ENCODE data around the gene MZF1. TPM values are rescaled to one million over a fixed set of nuclear protein-coding genes. Genes with fewer than 3 reads are reported as not detected.

The MZF1 gene
- total and polyA plus RNA-seq, 10 of the 15 experiments (the other 5 are each of a cell fraction or from before 2014, with no cell fraction given) = 0.38 to 14.7 (median 7.2) TPM

DNA sequence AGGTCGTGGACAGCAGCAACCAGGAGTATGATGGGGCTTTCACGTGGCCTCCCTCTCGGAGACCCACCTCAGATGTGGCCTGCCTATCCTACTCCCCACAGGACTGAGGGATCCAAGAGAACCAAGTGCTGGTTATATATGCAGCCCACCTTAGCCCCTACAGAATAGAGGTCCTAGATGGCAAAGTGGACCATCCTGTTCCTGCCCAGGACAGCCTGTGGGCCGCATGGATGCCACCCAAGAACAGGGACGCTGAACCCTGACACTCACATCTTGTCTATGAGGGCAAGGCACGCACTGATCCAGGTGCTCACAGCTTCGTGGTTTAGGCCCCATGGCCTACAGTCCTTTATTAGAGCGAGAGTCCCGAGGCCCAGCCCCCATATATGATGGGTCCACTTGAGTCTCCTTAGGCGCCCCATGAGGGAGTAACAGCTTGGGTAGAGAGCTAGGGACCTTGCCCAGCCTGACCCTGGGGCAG lies 59.9 kb downstream of the MZF1 start:
- H3K79me2 ChIP-seq (ENCODE audit: control insufficient read depth, insufficient read depth, low read length) = peaks cover 29% of the 10 kb centered on the region
- H3K27me3 ChIP-seq (replicated peaks in 1 of 2; ENCODE audit: control insufficient read depth in 2 of 2, insufficient read depth in 2 of 2, low read length in 1 of 2) = no peaks in the 10 kb centered on the region
- FAIRE-seq (no peak), DNase-seq (ENCODE audit: low read depth, low spot score) (no peak), ATAC-seq (peak; percentile 1)
- TF ChIP-seq EZH2 (IDR thresholded peaks at IDR 0.05; ENCODE audit: borderline replicate concordance, control insufficient read depth, low read depth, low read length) (no peak), CBFB (IDR thresholded peaks at IDR 0.05; ENCODE audit: low read depth) (no peak), ZNF274 (IDR thresholded peaks at IDR 0.05; ENCODE audit: insufficient read depth, insufficient read length) (no peak), CHD1 (IDR thresholded peaks at IDR 0.05; ENCODE audit: low read depth, low read length) (no peak)
- H3K27ac ChIP-seq (ENCODE audit: control insufficient read depth, insufficient read depth) = no peak overlapping the region; the same call in 1 of the 2 replicates
- H3K9ac ChIP-seq (ENCODE audit: control insufficient read depth, insufficient read depth, low read length) = 0 out of 2 replicates have a peak overlapping the region, but pooled peaks have one; percentile 49
- CTCF ChIA-PET = interaction anchor here (1.0 to 2.0 kb wide), 6 partner anchors 13 to 166 kb away, joined by 3 to 22 read pairs (median 7); partner anchors contain the start of genes CHMP2A and MZF1
- no peaks in the 10 kb centered on the region for H4K20me1 ChIP-seq (ENCODE audit: control insufficient read depth, insufficient read depth)
- in situ Hi-C loops (cut with MboI) (no loop called here), intact Hi-C loops (cut with micrococcal nuclease; ENCODE audit: unreplicated experiment) (no loop called here)
- H3K9me3 ChIP-seq (replicated peaks; ENCODE audit: control insufficient read depth, insufficient read depth, low read length) = no peaks in the 10 kb centered on the region; the same call in 2 of the 3 replicates
- peaks cover 0 to 8% of the 10 kb centered on the region in 2 experiments; a peak in 3 of 4 replicates for H3K36me3 ChIP-seq (ENCODE audit: control insufficient read depth in 2 of 2, insufficient read depth in 2 of 2, low read length in 1 of 2)
- SMC1A ChIA-PET (ENCODE audit: uncharacterized antibody, unreplicated experiment) = interaction anchor here (0.8 to 1.2 kb wide), 5 partner anchors 23 to 1048 kb away, joined by 3 to 4 read pairs (median 3); no protein-coding TSS in a partner anchor
- RAD21 ChIA-PET (ENCODE audit: unreplicated experiment) = interaction anchor here (1.3 to 1.6 kb wide), 2 partner anchors 24 to 66 kb away, joined by 6 to 16 read pairs; no protein-coding TSS in a partner anchor
- H3K4me3 ChIP-seq = 0 out of 2 replicates have a peak overlapping the region, but pooled peaks have one; percentile 44
- 77% methylated on average over 10 of the region's 10 CpGs for WGBS (ENCODE audit: insufficient coverage, insufficient replicate concordance, low lambda C conversion rate, missing lambda C conversion rate)
- POLR2A ChIA-PET = interaction anchor here (0.6 to 1.5 kb wide), 7 partner anchors 24 to 72 kb away, joined by 3 to 14 read pairs (median 4); partner anchors contain the start of gene TRIM28
- peaks cover 22% of the 10 kb centered on the region for H3K4me1 ChIP-seq (ENCODE audit: control insufficient read depth, insufficient read depth, low read length)
- H2AFZ ChIP-seq (ENCODE audit: control insufficient read depth, low read depth, low read length) = no peak overlapping the region
- no peak overlapping the region for H3K4me2 ChIP-seq (ENCODE audit: control insufficient read depth, insufficient read depth)
- no TSS peak for BruUV-seq (replicated peaks)

Small RNA genes lying within 50 kb of the gene (microRNA-seq; reads per million reads assigned to microRNA genes)
- gene MIR6807 = 1.1 reads per million

Small RNA genes lying within 50 kb of the gene (small RNA-seq; reads per million reads assigned to genes)
- gene MIR6807 = 0.70 reads per million, percentile 19 among the genes with 10 or more reads in this experiment
- gene RN7SL525P = not detected

Other genes starting within 250 kb of the MZF1 start
Only the 7 nearest of the 16 such genes appear.
- gene ZNF324, start 106.3 kb downstream of the MZF1 start, total RNA-seq (2014; rRNA removed) = 10.6 and 13.9 TPM in 2 replicates
- gene ZNF324, start 106.3 kb downstream of the MZF1 start, total RNA-seq (2014; rRNA removed; fragmentation: Illumina TruSeq; extraction: Trizol) = 5.0 and 5.9 TPM in 2 replicates
- gene ZNF324, start 106.3 kb downstream of the MZF1 start, total RNA-seq (2021) = 12.1 and 12.9 TPM in 2 replicates
- 2.8 and 5.7 TPM in 2 replicates for gene ZNF324, start 106.3 kb downstream of the MZF1 start, polyA plus RNA-seq (2011; rRNA removed)
- 3.1 and 3.5 TPM in 2 replicates for gene ZNF324, start 106.3 kb downstream of the MZF1 start, polyA plus RNA-seq (2014; fragmentation: Illumina TruSeq; extraction: Trizol)
- 1 to 10 TPM in 1 of 2 experiments, under 1 TPM in 1; 0.71 to 2.1 TPM for gene ZNF324, start 106.3 kb downstream of the MZF1 start, polyA plus RNA-seq (2014; fragmentation: Nextera tagmentation; extraction: Ambion mirVana)
- 8.1 and 9.5 TPM in 2 replicates for gene ZNF324, start 106.3 kb downstream of the MZF1 start, polyA plus RNA-seq (2014; rRNA removed)
- 1 to 10 TPM; 8.5 to 9.0 TPM for gene ZNF324, start 106.3 kb downstream of the MZF1 start, polyA plus RNA-seq (2016; fragmentation: Nextera tagmentation; extraction: Ambion mirVana)
- 6.5 and 6.9 TPM in 2 replicates for gene ZNF446, start 97.0 kb downstream of the MZF1 start, total RNA-seq (2014; rRNA removed)
- 2.3 and 2.5 TPM in 2 replicates for gene ZNF446, start 97.0 kb downstream of the MZF1 start, total RNA-seq (2014; rRNA removed; fragmentation: Illumina TruSeq; extraction: Trizol)
- 5.6 and 6.0 TPM in 2 replicates for gene ZNF446, start 97.0 kb downstream of the MZF1 start, total RNA-seq (2021)
- gene ZNF446, start 97.0 kb downstream of the MZF1 start, polyA plus RNA-seq (2011; rRNA removed) = 1.1 and 3.5 TPM in 2 replicates
- 0.63 and 1.6 TPM in 2 replicates for gene ZNF446, start 97.0 kb downstream of the MZF1 start, polyA plus RNA-seq (2014; fragmentation: Illumina TruSeq; extraction: Trizol)
- under 1 TPM; 0.14 to 0.49 TPM for gene ZNF446, start 97.0 kb downstream of the MZF1 start, polyA plus RNA-seq (2014; fragmentation: Nextera tagmentation; extraction: Ambion mirVana)
- gene ZNF446, start 97.0 kb downstream of the MZF1 start, polyA plus RNA-seq (2014; rRNA removed) = 5.3 and 5.8 TPM in 2 replicates
- gene ZNF446, start 97.0 kb downstream of the MZF1 start, polyA plus RNA-seq (2016; fragmentation: Nextera tagmentation; extraction: Ambion mirVana) = 1 to 10 TPM; 4.7 to 5.7 TPM
- gene SLC27A5, start 61.3 kb downstream of the MZF1 start, total RNA-seq (2014; rRNA removed) = 48.4 and 57.2 TPM in 2 replicates
- 25.7 and 26.8 TPM in 2 replicates for gene SLC27A5, start 61.3 kb downstream of the MZF1 start, total RNA-seq (2014; rRNA removed; fragmentation: Illumina TruSeq; extraction: Trizol)
- 31.2 and 31.5 TPM in 2 replicates for gene SLC27A5, start 61.3 kb downstream of the MZF1 start, total RNA-seq (2021)
- gene SLC27A5, start 61.3 kb downstream of the MZF1 start, polyA plus RNA-seq (2011; rRNA removed) = 13.7 and 32.0 TPM in 2 replicates
- 5.7 and 21.2 TPM in 2 replicates for gene SLC27A5, start 61.3 kb downstream of the MZF1 start, polyA plus RNA-seq (2014; fragmentation: Illumina TruSeq; extraction: Trizol)
- gene SLC27A5, start 61.3 kb downstream of the MZF1 start, polyA plus RNA-seq (2014; fragmentation: Nextera tagmentation; extraction: Ambion mirVana) = 100 to 1,000 TPM; 113 to 127 TPM
- 55.7 and 62.9 TPM in 2 replicates for gene SLC27A5, start 61.3 kb downstream of the MZF1 start, polyA plus RNA-seq (2014; rRNA removed)
- 10 to 100 TPM; 25.8 to 28.6 TPM for gene SLC27A5, start 61.3 kb downstream of the MZF1 start, polyA plus RNA-seq (2016; fragmentation: Nextera tagmentation; extraction: Ambion mirVana)
- gene ZBTB45, start 53.5 kb downstream of the MZF1 start, total RNA-seq (2014; rRNA removed) = 4.5 and 6.1 TPM in 2 replicates
- gene ZBTB45, start 53.5 kb downstream of the MZF1 start, total RNA-seq (2014; rRNA removed; fragmentation: Illumina TruSeq; extraction: Trizol) = 1.2 and 1.7 TPM in 2 replicates
- gene ZBTB45, start 53.5 kb downstream of the MZF1 start, total RNA-seq (2021) = 12.7 and 17.2 TPM in 2 replicates
- gene ZBTB45, start 53.5 kb downstream of the MZF1 start, polyA plus RNA-seq (2011; rRNA removed) = 0.72 and 2.4 TPM in 2 replicates
- 0.13 and 1.2 TPM in 2 replicates for gene ZBTB45, start 53.5 kb downstream of the MZF1 start, polyA plus RNA-seq (2014; fragmentation: Illumina TruSeq; extraction: Trizol)
- gene ZBTB45, start 53.5 kb downstream of the MZF1 start, polyA plus RNA-seq (2014; fragmentation: Nextera tagmentation; extraction: Ambion mirVana) = under 1 TPM; 0.29 to 0.33 TPM
- gene ZBTB45, start 53.5 kb downstream of the MZF1 start, polyA plus RNA-seq (2014; rRNA removed) = 7.7 and 8.0 TPM in 2 replicates
- gene ZBTB45, start 53.5 kb downstream of the MZF1 start, polyA plus RNA-seq (2016; fragmentation: Nextera tagmentation; extraction: Ambion mirVana) = 10 to 100 TPM; 13.9 to 14.3 TPM
- gene TRIM28, start 29.3 kb downstream of the MZF1 start, total RNA-seq (2014; rRNA removed) = 569 and 650 TPM in 2 replicates
- 256 and 311 TPM in 2 replicates for gene TRIM28, start 29.3 kb downstream of the MZF1 start, total RNA-seq (2014; rRNA removed; fragmentation: Illumina TruSeq; extraction: Trizol)
- gene TRIM28, start 29.3 kb downstream of the MZF1 start, total RNA-seq (2021) = 492 and 503 TPM in 2 replicates
- gene TRIM28, start 29.3 kb downstream of the MZF1 start, polyA plus RNA-seq (2011; rRNA removed) = 167 and 420 TPM in 2 replicates
- 147 and 280 TPM in 2 replicates for gene TRIM28, start 29.3 kb downstream of the MZF1 start, polyA plus RNA-seq (2014; fragmentation: Illumina TruSeq; extraction: Trizol)
- gene TRIM28, start 29.3 kb downstream of the MZF1 start, polyA plus RNA-seq (2014; fragmentation: Nextera tagmentation; extraction: Ambion mirVana) = 10 to 100 TPM in 1 of 2 experiments, 1 to 10 TPM in 1; 5.0 to 32.5 TPM
- gene TRIM28, start 29.3 kb downstream of the MZF1 start, polyA plus RNA-seq (2014; rRNA removed) = 363 and 502 TPM in 2 replicates
- gene TRIM28, start 29.3 kb downstream of the MZF1 start, polyA plus RNA-seq (2016; fragmentation: Nextera tagmentation; extraction: Ambion mirVana) = 10 to 100 TPM; 82.9 to 91.1 TPM
- 89.3 and 92.8 TPM in 2 replicates for gene CHMP2A, start 18.2 kb downstream of the MZF1 start, total RNA-seq (2014; rRNA removed)
- gene CHMP2A, start 18.2 kb downstream of the MZF1 start, total RNA-seq (2014; rRNA removed; fragmentation: Illumina TruSeq; extraction: Trizol) = 89.3 and 95.0 TPM in 2 replicates
- 98.5 and 105 TPM in 2 replicates for gene CHMP2A, start 18.2 kb downstream of the MZF1 start, total RNA-seq (2021)
- gene CHMP2A, start 18.2 kb downstream of the MZF1 start, polyA plus RNA-seq (2011; rRNA removed) = 92.3 and 102 TPM in 2 replicates
- 85.9 and 117 TPM in 2 replicates for gene CHMP2A, start 18.2 kb downstream of the MZF1 start, polyA plus RNA-seq (2014; fragmentation: Illumina TruSeq; extraction: Trizol)
- 100 to 1,000 TPM in 1 of 2 experiments, 10 to 100 TPM in 1; 69.5 to 117 TPM for gene CHMP2A, start 18.2 kb downstream of the MZF1 start, polyA plus RNA-seq (2014; fragmentation: Nextera tagmentation; extraction: Ambion mirVana)
- 168 and 172 TPM in 2 replicates for gene CHMP2A, start 18.2 kb downstream of the MZF1 start, polyA plus RNA-seq (2014; rRNA removed)
- 100 to 1,000 TPM; 136 to 147 TPM for gene CHMP2A, start 18.2 kb downstream of the MZF1 start, polyA plus RNA-seq (2016; fragmentation: Nextera tagmentation; extraction: Ambion mirVana)
- gene UBE2M, start 14.7 kb downstream of the MZF1 start, total RNA-seq (2014; rRNA removed) = 68.6 and 95.2 TPM in 2 replicates
- gene UBE2M, start 14.7 kb downstream of the MZF1 start, total RNA-seq (2014; rRNA removed; fragmentation: Illumina TruSeq; extraction: Trizol) = 61.7 and 66.8 TPM in 2 replicates
- gene UBE2M, start 14.7 kb downstream of the MZF1 start, total RNA-seq (2021) = 100 and 105 TPM in 2 replicates
- gene UBE2M, start 14.7 kb downstream of the MZF1 start, polyA plus RNA-seq (2011; rRNA removed) = 55.6 and 92.7 TPM in 2 replicates
- 105 and 127 TPM in 2 replicates for gene UBE2M, start 14.7 kb downstream of the MZF1 start, polyA plus RNA-seq (2014; fragmentation: Illumina TruSeq; extraction: Trizol)
- gene UBE2M, start 14.7 kb downstream of the MZF1 start, polyA plus RNA-seq (2014; fragmentation: Nextera tagmentation; extraction: Ambion mirVana) = 1 to 10 TPM; 1.4 to 1.7 TPM
- gene UBE2M, start 14.7 kb downstream of the MZF1 start, polyA plus RNA-seq (2014; rRNA removed) = 81.0 and 87.0 TPM in 2 replicates
- gene UBE2M, start 14.7 kb downstream of the MZF1 start, polyA plus RNA-seq (2016; fragmentation: Nextera tagmentation; extraction: Ambion mirVana) = 10 to 100 TPM in 1 of 2 experiments, 1 to 10 TPM in 1; 9.6 to 11.3 TPM